ENCODE results near the gene ABHD10. TPM values are rescaled to one million over a fixed set of nuclear protein-coding genes. Genes with fewer than 3 reads are reported as not detected.

The ABHD10 gene
- 26.4 to 30.2 TPM (median 30.0 TPM) in 3 replicates for total RNA-seq

DNA sequence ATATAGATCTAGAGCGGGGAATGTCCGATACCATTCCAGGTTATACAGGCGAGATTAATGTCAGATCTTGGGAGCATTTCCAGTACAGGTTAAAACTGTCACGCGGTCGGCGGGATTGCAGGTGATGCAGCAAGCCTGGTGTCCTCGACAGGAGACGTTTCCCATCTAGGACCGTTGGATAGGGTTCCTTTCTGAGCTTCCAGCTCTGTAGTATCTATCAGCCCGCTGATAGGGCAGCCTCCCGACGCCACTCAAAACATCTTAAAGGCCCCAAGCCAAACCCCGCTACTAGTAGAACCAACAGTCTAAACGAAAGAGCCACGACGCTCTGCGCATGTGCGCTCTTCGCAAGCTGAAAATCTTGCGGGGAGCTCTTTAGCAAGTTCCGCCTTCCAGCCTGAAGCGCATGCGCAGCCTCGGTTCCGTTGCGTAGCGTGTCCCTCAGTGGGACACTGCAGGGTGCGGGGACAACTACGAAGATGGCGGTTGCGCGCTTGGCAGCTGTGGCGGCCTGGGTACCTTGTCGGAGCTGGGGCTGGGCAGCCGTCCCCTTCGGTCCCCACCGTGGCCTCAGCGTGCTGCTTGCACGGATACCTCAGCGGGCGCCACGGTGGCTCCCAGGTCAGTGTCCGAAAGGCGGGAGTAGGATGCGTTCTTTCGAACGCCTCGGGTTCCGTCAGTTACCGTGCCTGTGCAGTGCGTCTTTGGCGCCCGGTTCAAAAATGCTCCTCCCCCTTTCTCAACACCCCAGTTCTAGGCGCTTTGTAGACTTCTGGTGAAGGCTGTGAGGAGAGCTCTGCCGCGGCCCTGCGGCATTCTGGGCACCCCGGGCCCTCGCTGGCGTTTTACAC is at the start of gene ABHD10:
Gene ABHD10 (plus strand): TSS at position 444 of the 851 bp plus-strand sequence. CDS start 36 bp downstream, at position 480.
- H3K36me3 Mint-ChIP-seq = peaks cover under 1% of the 10 kb centered on the region
- peak; percentile 90 to 93 for DNase-seq (ENCODE audit: low spot score in 2 of 2, unreplicated experiment in 2 of 2)
- TF ChIP-seq, protein P1, sequence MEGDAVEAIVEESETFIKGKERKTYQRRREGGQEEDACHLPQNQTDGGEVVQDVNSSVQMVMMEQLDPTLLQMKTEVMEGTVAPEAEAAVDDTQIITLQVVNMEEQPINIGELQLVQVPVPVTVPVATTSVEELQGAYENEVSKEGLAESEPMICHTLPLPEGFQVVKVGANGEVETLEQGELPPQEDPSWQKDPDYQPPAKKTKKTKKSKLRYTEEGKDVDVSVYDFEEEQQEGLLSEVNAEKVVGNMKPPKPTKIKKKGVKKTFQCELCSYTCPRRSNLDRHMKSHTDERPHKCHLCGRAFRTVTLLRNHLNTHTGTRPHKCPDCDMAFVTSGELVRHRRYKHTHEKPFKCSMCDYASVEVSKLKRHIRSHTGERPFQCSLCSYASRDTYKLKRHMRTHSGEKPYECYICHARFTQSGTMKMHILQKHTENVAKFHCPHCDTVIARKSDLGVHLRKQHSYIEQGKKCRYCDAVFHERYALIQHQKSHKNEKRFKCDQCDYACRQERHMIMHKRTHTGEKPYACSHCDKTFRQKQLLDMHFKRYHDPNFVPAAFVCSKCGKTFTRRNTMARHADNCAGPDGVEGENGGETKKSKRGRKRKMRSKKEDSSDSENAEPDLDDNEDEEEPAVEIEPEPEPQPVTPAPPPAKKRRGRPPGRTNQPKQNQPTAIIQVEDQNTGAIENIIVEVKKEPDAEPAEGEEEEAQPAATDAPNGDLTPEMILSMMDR (IDR thresholded peaks at IDR 0.05; ENCODE audit: unreplicated experiment) = no peak
- H3K4me1 Mint-ChIP-seq = peaks cover 27% of the 10 kb centered on the region
- H3K9me3 Mint-ChIP-seq = no peaks in the 10 kb centered on the region
- peak within 1 kb of the TSS; percentile 92 for H3K4me3 Mint-ChIP-seq
- H3K27me3 Mint-ChIP-seq (ENCODE audit: low read depth) = no peaks in the 10 kb centered on the region
- peak within 1 kb of the TSS; percentile 75 for H3K27ac Mint-ChIP-seq

DNA sequence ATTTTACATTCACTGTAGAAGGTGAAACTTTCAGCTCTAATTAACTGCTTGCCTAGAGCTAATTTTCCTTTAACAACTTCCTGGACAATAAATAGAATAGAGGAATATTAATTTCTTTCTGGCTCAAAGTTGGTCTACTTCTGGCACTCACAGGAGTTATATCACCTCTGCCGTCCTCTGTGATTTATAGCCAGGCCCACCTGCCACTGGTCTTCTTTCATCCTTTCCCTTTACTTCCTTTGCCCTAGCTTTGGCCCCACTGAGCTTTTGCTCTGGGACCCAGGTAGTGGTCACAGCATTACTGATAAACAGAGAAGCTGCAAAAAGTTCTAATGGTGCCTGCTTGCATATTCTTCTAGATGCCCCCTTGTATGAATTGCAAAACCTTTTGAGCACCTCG is 49.3 kb upstream of the ABHD10 start:
- no peak for DNase-seq (ENCODE audit: low spot score in 2 of 2, unreplicated experiment in 2 of 2)
- Mint-ChIP-seq H3K27me3 (ENCODE audit: low read depth) (no peaks in the 10 kb centered on the region), H3K4me3 (no peak overlapping the region), H3K27ac (no peak overlapping the region), H3K9me3 (no peaks in the 10 kb centered on the region), H3K36me3 (peaks cover 6% of the 10 kb centered on the region), H3K4me1 (peaks cover 24% of the 10 kb centered on the region)
- TF ChIP-seq, protein P1 (IDR thresholded peaks at IDR 0.05; ENCODE audit: unreplicated experiment) = no peak

DNA sequence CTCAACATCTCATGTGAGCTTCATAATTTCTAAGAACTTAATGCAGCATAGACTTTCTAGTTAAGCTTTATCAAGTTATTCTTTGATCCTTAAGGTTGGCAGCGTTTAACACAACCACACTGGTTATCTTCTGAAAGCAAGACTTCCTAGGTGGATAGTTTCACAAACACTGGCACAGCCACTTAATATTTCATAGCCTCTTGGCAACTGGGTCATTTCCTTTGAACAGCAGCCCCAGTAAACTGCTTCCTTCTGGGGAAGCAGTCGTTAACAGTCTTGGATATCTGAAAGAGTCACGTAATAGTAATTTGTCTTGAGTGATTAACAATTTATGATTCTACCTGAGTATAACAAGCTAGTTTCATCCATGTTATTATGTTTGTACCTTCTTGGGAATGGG is 45.9 kb upstream of the ABHD10 start:
- H3K4me3 Mint-ChIP-seq = no peak overlapping the region
- DNase-seq (ENCODE audit: low spot score in 2 of 2, unreplicated experiment in 2 of 2) = no peak
- no peaks in the 10 kb centered on the region for H3K9me3 Mint-ChIP-seq
- H3K27ac Mint-ChIP-seq = peak overlapping the region; percentile 4
- H3K4me1 Mint-ChIP-seq = peaks cover 29% of the 10 kb centered on the region
- TF ChIP-seq, protein P1 (IDR thresholded peaks at IDR 0.05; ENCODE audit: unreplicated experiment) = no peak
- no peaks in the 10 kb centered on the region for H3K27me3 Mint-ChIP-seq (ENCODE audit: low read depth)
- H3K36me3 Mint-ChIP-seq = peaks cover 10% of the 10 kb centered on the region

DNA sequence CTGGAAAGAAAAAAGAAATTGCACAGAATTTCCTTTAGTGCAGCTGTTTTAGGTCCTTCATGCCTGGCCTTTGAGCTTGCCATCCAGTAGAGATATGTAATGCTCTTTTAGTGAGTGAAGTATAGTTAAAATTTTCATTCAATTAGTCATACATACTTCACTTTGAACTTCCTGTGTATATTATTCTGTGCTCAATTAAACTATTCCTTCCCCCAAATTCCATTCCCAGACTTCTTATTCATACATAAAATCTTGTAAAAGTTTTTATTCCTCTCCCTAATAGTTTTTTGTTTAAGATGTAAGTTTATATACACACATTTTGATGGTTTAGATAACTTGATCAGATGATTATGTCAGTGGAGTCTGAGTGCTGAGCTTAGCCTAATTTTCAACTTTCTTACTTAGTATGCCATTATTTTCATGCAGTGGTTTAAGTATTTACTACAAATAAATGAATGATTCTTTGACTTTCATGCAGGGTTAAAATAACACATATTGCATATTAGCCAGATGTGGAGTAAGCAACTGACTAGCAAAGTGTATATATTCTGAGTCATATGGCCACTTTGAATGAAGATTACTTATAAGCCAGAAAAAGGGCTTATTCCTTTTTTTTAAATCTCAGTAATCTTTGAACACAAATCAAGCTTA is 42.5 kb upstream of the ABHD10 start:
- DNase-seq (ENCODE audit: low spot score in 2 of 2, unreplicated experiment in 2 of 2) = no peak
- TF ChIP-seq, protein P1 (IDR thresholded peaks at IDR 0.05; ENCODE audit: unreplicated experiment) = no peak
- peaks cover 26% of the 10 kb centered on the region for H3K4me1 Mint-ChIP-seq
- no peak overlapping the region for H3K4me3 Mint-ChIP-seq
- H3K9me3 Mint-ChIP-seq = no peaks in the 10 kb centered on the region
- H3K27me3 Mint-ChIP-seq (ENCODE audit: low read depth) = no peaks in the 10 kb centered on the region
- H3K36me3 Mint-ChIP-seq = peaks cover 19% of the 10 kb centered on the region
- peak overlapping the region; percentile 23 for H3K27ac Mint-ChIP-seq

DNA sequence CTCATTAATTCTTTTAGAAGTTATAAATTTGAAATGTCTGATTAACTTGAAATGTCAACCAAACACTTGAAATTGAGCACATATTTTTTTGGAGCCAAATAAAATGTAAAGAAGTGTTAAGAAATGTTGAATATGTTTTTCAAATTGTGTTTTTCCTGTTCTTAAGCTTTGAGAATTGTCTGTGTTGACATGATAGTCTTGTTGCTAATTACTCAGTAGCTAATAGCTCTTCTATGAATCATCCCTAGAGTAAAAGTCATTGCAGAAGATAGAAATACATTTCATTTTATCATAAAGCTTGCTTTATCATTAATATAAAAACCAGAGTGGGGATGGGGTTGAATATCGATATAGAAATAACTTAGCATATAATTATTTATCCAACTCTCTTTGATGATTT is 41.9 kb upstream of the ABHD10 start:
- no peak for DNase-seq (ENCODE audit: low spot score in 2 of 2, unreplicated experiment in 2 of 2)
- no peak overlapping the region for H3K4me3 Mint-ChIP-seq
- no peaks in the 10 kb centered on the region for H3K9me3 Mint-ChIP-seq
- TF ChIP-seq, protein P1 (IDR thresholded peaks at IDR 0.05; ENCODE audit: unreplicated experiment) = no peak
- peaks cover 20% of the 10 kb centered on the region for H3K36me3 Mint-ChIP-seq
- H3K4me1 Mint-ChIP-seq = peaks cover 25% of the 10 kb centered on the region
- H3K27me3 Mint-ChIP-seq (ENCODE audit: low read depth) = no peaks in the 10 kb centered on the region
- no peak overlapping the region for H3K27ac Mint-ChIP-seq
